Tibial nerve (tissue), 3 donors: ENCODE data around the gene RSPH1.

Experiments used
- CTCF ChIP-seq, 5 experiments: fragments of 200-600 bp in 3 of 5; fragments of 450-650 bp in 2 of 5; sonication (generic) in 3 of 5; IDR thresholded peaks; one replicate each; pipeline ENCODE4 v1.5.1; 2016 to 2019; ENCODE audit warnings: antibody characterized with exemption in 5 of 5, mild to moderate bottlenecking in 3 of 5, moderate library complexity in 2 of 5
- POLR2A ChIP-seq, 2 donors: fragments of 450-650 bp; IDR thresholded peaks; one replicate each; pipeline ENCODE4 v1.6.1; 2017; ENCODE audit warnings: antibody characterized with exemption in 2 of 2, mild to moderate bottlenecking in 2 of 2, moderate library complexity in 2 of 2

- TF ChIP-seq CTCF (IDR thresholded peaks at IDR 0.05), result no peak
- TF ChIP-seq POLR2A (IDR thresholded peaks at IDR 0.05), result no peak
These were observed 16.4 kb downstream of the RSPH1 start for GRCh38 chr21:42479582-42479981.
